Vagina (tissue), 2 donors: ENCODE results near the gene PPM1N.
"Not testable (repeated sequence)": the region's sequence is repeated elsewhere in the genome, so short reads cannot be mapped to it uniquely, and the experiment has no call there.

Source experiments
- POLR2A ChIP-seq, 2 donors: fragments of 450-650 bp; IDR thresholded peaks; one replicate each; pipeline ENCODE4 v1.6.1; 2017; ENCODE audit warnings: antibody characterized with exemption in 2 of 2, mild to moderate bottlenecking in 2 of 2, moderate library complexity in 2 of 2
- POLR2AphosphoS5 ChIP-seq, 2 donors: sonication (generic); formaldehyde crosslinking; IDR thresholded peaks; one replicate each; pipeline ENCODE4 v1.9.0; 2017; ENCODE audit warnings: antibody characterized with exemption in 2 of 2, mild to moderate bottlenecking in 2 of 2, low read depth in 1 of 2; ENCODE audit not compliant: insufficient read depth in 1 of 2
- TF ChIP-seq, protein P1 (sequence below), 3 experiments: fragments of 450-650 bp in 2 of 3; fragments of 200-600 bp in 1 of 3; sonication (generic) in 1 of 3; IDR thresholded peaks; one replicate each; pipeline ENCODE4 v1.5.1; 2017 to 2019; ENCODE audit warnings: antibody characterized with exemption in 3 of 3, mild to moderate bottlenecking in 2 of 3, moderate library complexity in 2 of 3

DNA sequence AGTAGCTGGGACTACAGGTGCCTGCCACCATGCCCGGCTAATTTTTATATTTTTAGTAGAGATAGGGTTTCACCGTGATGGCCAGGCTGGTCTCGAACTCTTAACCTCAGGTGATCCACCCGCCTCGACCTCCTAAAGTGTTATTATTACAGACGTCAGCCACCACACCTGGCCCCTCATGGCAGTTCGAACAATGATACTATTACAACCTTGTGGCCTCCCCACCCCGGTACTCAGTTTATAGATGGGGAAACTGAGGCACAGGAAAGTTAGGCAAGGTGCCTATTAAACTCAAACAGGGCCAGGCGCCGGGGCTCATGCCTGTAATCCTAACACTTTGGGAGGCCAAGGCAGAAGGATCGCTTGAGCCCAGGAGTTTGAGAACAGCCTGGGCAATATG lies 12.1 kb downstream of the PPM1N start:
- not testable (repeated sequence) for TF ChIP-seq POLR2A (IDR thresholded peaks at IDR 0.05); POLR2AphosphoS5 (IDR thresholded peaks at IDR 0.05; ENCODE audit: insufficient read depth in 1 of 2, low read depth in 1 of 2)
- TF ChIP-seq, protein P1, sequence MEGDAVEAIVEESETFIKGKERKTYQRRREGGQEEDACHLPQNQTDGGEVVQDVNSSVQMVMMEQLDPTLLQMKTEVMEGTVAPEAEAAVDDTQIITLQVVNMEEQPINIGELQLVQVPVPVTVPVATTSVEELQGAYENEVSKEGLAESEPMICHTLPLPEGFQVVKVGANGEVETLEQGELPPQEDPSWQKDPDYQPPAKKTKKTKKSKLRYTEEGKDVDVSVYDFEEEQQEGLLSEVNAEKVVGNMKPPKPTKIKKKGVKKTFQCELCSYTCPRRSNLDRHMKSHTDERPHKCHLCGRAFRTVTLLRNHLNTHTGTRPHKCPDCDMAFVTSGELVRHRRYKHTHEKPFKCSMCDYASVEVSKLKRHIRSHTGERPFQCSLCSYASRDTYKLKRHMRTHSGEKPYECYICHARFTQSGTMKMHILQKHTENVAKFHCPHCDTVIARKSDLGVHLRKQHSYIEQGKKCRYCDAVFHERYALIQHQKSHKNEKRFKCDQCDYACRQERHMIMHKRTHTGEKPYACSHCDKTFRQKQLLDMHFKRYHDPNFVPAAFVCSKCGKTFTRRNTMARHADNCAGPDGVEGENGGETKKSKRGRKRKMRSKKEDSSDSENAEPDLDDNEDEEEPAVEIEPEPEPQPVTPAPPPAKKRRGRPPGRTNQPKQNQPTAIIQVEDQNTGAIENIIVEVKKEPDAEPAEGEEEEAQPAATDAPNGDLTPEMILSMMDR (IDR thresholded peaks at IDR 0.05) = not testable (repeated sequence)
